ENCODE results near the gene SEPTIN1. TPM values are rescaled to one million over a fixed set of nuclear protein-coding genes. Genes with fewer than 3 reads are reported as not detected.
A peak's percentile ranks its signal among the peaks of the same experiment; 100 is the strongest.

The SEPTIN1 gene
- total and polyA plus RNA-seq, 2 of the 13 experiments (the other 11 are each of a cell fraction or from before 2014, with no cell fraction given), result 0.18 to 0.67 TPM

- no peak for TF ChIP-seq RERE (CRISPR knock-in tag; IDR thresholded peaks at IDR 0.05; ENCODE audit: low read depth)
- no peak for TF ChIP-seq ZNF615 (CRISPR knock-in tag; IDR thresholded peaks at IDR 0.05; ENCODE audit: borderline replicate concordance)
- no peak for TF ChIP-seq KDM4B (CRISPR knock-in tag; IDR thresholded peaks at IDR 0.05)
- no peak for TF ChIP-seq ZNF660 (CRISPR knock-in tag; IDR thresholded peaks at IDR 0.05; ENCODE audit: borderline replicate concordance, low read depth)
- TF ChIP-seq YEATS4 (CRISPR knock-in tag; IDR thresholded peaks at IDR 0.05; ENCODE audit: borderline replicate concordance), result no peak; the same call in 1 of the 2 replicates
- TF ChIP-seq ZNF562 (CRISPR knock-in tag; IDR thresholded peaks at IDR 0.05; ENCODE audit: borderline replicate concordance), result no peak
- peak; percentile 46; the same call in 1 of the 2 replicates for TF ChIP-seq ZNF768 (CRISPR knock-in tag; IDR thresholded peaks at IDR 0.05)
- TF ChIP-seq ZNF317 (CRISPR knock-in tag; IDR thresholded peaks at IDR 0.05), result no peak
- TF ChIP-seq SRF (IDR thresholded peaks at IDR 0.05; ENCODE audit: low read depth, low read length), result peak; percentile 37; the same call in 1 of the 2 replicates
- TF ChIP-seq ZNF160 (CRISPR knock-in tag; IDR thresholded peaks at IDR 0.05), result 0 out of 2 replicates have a peak, but pooled peaks have one; percentile 46
- TF ChIP-seq KDM2A (CRISPR knock-in tag; IDR thresholded peaks at IDR 0.05; ENCODE audit: borderline replicate concordance, low read depth), result peak; percentile 85; the same call in 1 of the 2 replicates
- TF ChIP-seq, protein P1, sequence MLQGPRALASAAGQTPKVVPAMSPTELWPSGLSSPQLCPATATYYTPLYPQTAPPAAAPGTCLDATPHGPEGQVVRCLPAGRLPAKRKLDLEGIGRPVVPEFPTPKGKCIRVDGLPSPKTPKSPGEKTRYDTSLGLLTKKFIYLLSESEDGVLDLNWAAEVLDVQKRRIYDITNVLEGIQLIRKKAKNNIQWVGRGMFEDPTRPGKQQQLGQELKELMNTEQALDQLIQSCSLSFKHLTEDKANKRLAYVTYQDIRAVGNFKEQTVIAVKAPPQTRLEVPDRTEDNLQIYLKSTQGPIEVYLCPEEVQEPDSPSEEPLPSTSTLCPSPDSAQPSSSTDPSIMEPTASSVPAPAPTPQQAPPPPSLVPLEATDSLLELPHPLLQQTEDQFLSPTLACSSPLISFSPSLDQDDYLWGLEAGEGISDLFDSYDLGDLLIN (CRISPR knock-in tag; IDR thresholded peaks at IDR 0.05; ENCODE audit: borderline replicate concordance), result no peak
- TF ChIP-seq NR2F2 (IDR thresholded peaks at IDR 0.05; ENCODE audit: borderline replicate concordance, low read depth), result 0 out of 2 replicates have a peak, but pooled peaks have one; percentile 12
- no peak for TF ChIP-seq ZNF446 (CRISPR knock-in tag; IDR thresholded peaks at IDR 0.05)
- peak; percentile 17; the same call in 1 of the 2 replicates for TF ChIP-seq ZNF747 (CRISPR knock-in tag; IDR thresholded peaks at IDR 0.05; ENCODE audit: borderline replicate concordance)
- TF ChIP-seq BRD4 (CRISPR knock-in tag; IDR thresholded peaks at IDR 0.05), result 0 out of 2 replicates have a peak, but pooled peaks have one; percentile 40
- TF ChIP-seq, protein P2, sequence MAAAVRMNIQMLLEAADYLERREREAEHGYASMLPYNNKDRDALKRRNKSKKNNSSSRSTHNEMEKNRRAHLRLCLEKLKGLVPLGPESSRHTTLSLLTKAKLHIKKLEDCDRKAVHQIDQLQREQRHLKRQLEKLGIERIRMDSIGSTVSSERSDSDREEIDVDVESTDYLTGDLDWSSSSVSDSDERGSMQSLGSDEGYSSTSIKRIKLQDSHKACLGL (CRISPR knock-in tag; IDR thresholded peaks at IDR 0.05), result peak; percentile 30; the same call in 1 of the 2 replicates
- TF ChIP-seq, protein P3, sequence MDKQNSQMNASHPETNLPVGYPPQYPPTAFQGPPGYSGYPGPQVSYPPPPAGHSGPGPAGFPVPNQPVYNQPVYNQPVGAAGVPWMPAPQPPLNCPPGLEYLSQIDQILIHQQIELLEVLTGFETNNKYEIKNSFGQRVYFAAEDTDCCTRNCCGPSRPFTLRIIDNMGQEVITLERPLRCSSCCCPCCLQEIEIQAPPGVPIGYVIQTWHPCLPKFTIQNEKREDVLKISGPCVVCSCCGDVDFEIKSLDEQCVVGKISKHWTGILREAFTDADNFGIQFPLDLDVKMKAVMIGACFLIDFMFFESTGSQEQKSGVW (CRISPR knock-in tag; IDR thresholded peaks at IDR 0.05; ENCODE audit: borderline replicate concordance), result no peak
- peak; percentile 78; the same call in 1 of the 2 replicates for TF ChIP-seq ETV6 (CRISPR knock-in tag; conservative IDR thresholded peaks at IDR 0.05)
- TF ChIP-seq ZNF709 (CRISPR knock-in tag; IDR thresholded peaks at IDR 0.05), result no peak
- TF ChIP-seq FOSL1 (CRISPR knock-in tag; IDR thresholded peaks at IDR 0.05; ENCODE audit: borderline replicate concordance), result no peak
These were observed 27.0 kb upstream of the SEPTIN1 start (continued) for GRCh38 chr16:30409125-30410060.
